ENCODE data around the gene ATP10D. TPM values are rescaled to one million over a fixed set of nuclear protein-coding genes. Genes with fewer than 3 reads are reported as not detected.
A peak's percentile ranks its signal among the peaks of the same experiment; 100 is the strongest.

The ATP10D gene
- total RNA-seq, 1 donor: 50.0 TPM

DNA sequence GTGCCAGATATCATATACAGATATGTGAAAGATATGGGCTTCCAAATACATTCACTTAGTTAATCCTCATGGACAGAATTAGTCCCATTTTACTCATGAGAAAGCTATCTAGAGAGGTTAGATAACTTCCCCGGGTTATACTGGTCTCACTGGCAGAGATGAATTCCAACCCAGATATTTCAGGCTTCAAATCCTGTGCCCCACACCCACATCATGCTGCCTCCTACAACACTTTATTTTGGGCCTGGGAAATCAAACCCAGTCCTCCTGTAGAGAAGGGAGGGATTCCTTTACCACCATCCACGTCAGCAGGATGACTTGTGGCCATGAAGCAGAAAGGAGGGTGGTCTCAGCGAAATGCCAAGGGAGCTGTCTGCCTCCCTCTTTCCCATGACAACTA is 113.8 kb downstream of the ATP10D start:
- no peak for DNase-seq (ENCODE audit: low read depth)
- TF ChIP-seq, protein P1, sequence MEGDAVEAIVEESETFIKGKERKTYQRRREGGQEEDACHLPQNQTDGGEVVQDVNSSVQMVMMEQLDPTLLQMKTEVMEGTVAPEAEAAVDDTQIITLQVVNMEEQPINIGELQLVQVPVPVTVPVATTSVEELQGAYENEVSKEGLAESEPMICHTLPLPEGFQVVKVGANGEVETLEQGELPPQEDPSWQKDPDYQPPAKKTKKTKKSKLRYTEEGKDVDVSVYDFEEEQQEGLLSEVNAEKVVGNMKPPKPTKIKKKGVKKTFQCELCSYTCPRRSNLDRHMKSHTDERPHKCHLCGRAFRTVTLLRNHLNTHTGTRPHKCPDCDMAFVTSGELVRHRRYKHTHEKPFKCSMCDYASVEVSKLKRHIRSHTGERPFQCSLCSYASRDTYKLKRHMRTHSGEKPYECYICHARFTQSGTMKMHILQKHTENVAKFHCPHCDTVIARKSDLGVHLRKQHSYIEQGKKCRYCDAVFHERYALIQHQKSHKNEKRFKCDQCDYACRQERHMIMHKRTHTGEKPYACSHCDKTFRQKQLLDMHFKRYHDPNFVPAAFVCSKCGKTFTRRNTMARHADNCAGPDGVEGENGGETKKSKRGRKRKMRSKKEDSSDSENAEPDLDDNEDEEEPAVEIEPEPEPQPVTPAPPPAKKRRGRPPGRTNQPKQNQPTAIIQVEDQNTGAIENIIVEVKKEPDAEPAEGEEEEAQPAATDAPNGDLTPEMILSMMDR (IDR thresholded peaks at IDR 0.05; ENCODE audit: insufficient read depth, low read length): no peak
- no peak overlapping the region for H3K4me3 ChIP-seq (ENCODE audit: low read depth, low read length)

DNA sequence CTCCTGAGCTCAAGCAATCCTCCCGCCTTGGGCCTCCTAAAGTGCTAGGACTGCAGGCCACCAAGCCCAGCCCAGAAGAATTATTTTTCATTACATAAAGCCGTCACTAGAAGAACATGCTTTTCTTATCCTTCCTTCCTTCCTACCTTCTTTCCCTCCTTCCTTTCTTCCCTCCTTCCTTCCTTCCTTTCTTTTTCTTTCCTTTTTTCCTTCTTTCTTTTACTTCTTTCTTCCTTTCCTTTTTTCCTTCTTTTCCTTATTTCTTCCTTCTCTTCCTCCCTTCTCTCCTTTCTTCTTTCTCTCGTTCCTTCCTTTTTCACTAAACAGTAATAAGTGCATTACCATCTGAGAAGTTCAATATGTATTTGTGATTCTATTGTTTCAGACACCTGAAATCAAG is 121.4 kb downstream of the ATP10D start:
- no peak overlapping the region for H3K4me3 ChIP-seq (ENCODE audit: low read depth, low read length)
- DNase-seq (ENCODE audit: low read depth): no peak
- TF ChIP-seq, protein P1 (IDR thresholded peaks at IDR 0.05; ENCODE audit: insufficient read depth, low read length): no peak

DNA sequence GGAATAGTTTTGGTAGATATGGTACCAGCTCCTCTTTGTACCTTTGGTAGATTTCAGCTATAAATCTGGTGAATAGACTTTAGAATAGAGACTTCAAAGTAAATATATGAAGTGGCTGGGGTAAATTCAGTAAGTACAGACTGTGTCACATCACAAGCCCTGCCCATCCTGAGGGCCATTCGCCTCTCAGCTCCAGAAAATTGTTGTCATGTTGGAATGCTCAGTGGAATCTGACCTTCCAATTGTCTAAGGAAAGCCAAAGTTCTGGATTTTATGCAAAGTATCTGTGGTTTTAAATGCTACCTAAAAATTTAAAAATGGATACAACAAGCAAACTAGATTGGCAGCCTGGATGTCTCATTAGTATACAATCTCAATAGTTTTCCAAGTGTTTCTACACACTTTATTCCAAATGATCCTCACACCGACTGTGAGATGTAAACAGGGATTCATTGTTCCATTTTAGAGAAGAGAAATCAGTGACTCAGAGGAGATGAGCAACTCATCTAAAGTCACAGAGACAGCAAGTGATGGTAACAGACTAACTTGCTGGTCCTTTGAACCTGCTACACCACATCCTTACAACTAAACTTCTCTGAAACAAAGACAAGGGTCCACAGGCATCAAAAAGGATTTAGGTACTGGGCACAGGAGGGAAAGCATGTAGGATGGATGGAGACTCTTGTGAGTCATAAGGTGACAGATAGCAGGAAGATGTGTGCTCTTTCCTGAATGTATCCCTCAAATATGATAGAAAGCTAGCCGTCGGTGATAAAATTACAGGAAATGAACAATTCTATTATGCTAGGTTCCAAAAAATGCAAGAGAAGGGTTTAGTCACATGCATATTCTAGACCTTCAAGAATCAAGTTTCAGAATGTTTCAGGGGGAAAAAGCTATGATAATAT is 127.3 kb downstream of the ATP10D start:
- DNase-seq (ENCODE audit: low read depth): peak; percentile 4
- TF ChIP-seq, protein P1 (IDR thresholded peaks at IDR 0.05; ENCODE audit: insufficient read depth, low read length): no peak
- no peak overlapping the region for H3K4me3 ChIP-seq (ENCODE audit: low read depth, low read length)

DNA sequence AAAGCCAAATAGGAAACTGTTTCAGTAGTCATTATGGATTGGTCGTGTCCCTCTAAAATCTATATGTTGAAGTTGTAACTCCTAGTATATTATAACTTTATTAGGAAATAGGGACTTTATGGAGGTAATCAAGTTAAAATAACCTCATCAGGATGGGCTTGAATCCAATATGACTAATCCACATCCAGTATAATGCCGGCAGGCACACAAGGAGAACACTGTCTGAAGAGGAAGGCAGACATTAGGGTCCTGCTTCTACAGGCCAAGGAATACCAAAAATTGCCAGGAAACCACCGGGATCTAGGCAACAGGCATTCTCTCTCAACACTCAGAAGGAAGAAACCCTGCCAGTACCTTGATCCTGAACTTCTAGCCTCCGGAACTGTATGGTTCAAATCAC is 130.3 kb downstream of the ATP10D start:
- TF ChIP-seq, protein P1 (IDR thresholded peaks at IDR 0.05; ENCODE audit: insufficient read depth, low read length): no peak
- no peak overlapping the region for H3K4me3 ChIP-seq (ENCODE audit: low read depth, low read length)
- peak; percentile 23 for DNase-seq (ENCODE audit: low read depth)

DNA sequence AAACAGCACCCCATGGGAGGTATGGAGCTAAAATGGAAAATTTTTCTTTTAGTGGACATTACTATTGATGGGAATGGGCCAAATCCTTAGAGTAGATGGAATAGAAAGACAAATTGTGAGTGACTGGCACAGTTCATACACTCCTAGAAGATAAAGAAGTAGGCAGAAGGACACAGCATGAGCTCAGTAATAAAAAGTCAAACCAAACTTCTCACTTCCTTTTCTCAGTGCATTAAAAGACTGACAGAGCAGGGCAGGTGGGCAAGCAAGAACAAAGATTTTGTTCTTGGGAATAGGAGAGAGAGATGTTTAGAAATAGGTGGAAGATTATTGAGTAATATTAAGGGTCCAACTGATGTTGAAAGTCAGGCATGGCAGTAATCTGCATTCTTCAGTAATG is 132.5 kb downstream of the ATP10D start:
- TF ChIP-seq, protein P1 (IDR thresholded peaks at IDR 0.05; ENCODE audit: insufficient read depth, low read length): no peak
- DNase-seq (ENCODE audit: low read depth): no peak
- no peak overlapping the region for H3K4me3 ChIP-seq (ENCODE audit: low read depth, low read length)

DNA sequence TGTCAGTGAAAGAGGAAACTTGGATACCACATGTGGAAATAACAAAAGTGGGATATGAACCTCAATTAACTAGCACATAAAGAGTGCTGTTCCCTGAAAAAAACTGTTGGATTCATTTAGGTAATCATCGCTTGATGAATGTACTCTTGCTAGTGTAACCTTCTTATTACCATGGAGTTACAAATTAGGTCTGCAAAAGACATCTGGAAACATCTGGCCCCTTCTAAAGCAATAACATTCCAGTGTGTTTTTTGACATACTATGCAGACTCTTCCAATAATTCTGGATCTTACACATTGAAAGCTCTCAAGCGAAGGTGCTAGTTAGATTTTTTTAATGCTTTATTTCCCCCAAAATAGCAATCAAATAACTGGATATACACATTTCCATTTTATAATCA is 134.6 kb downstream of the ATP10D start:
- no peak overlapping the region for H3K4me3 ChIP-seq (ENCODE audit: low read depth, low read length)
- TF ChIP-seq, protein P1 (IDR thresholded peaks at IDR 0.05; ENCODE audit: insufficient read depth, low read length): no peak
- DNase-seq (ENCODE audit: low read depth): no peak

All from fibroblast of the aortic adventitia (primary cell).